HFFc6 (cell line): Measurements from ENCODE around the gene PIK3R5. TPM values are rescaled to one million over a fixed set of nuclear protein-coding genes. Genes with fewer than 3 reads are reported as not detected.

Source experiments
- DNase-seq: peaks from one replicate; pipeline ENCODE4 v3.0.0-alpha.2; 2018
- H3K27ac Mint-ChIP-seq: 2 replicates; pipeline ENCODE4 v1.8.0; 2020; ENCODE audit warnings: mild to moderate bottlenecking, mixed read lengths
- H3K27me3 Mint-ChIP-seq: 2 replicates; pipeline ENCODE4 v1.8.0; 2021; ENCODE audit warnings: mild to moderate bottlenecking, moderate library complexity, mixed read lengths; ENCODE audit not compliant: insufficient read depth
- H3K36me3 Mint-ChIP-seq: 2 replicates; pipeline ENCODE4 v1.8.0; 2021; ENCODE audit warnings: low read depth, mixed read lengths
- H3K4me1 Mint-ChIP-seq: 2 replicates; pipeline ENCODE4 v1.8.0; 2020; ENCODE audit warnings: low read depth, mixed read lengths
- H3K4me3 Mint-ChIP-seq: 2 replicates; pipeline ENCODE4 v1.8.0; 2020; ENCODE audit warnings: mild to moderate bottlenecking, moderate library complexity, mixed read lengths
- H3K9me3 Mint-ChIP-seq: 2 replicates; pipeline ENCODE4 v1.8.0; 2020; ENCODE audit warnings: mild to moderate bottlenecking, mixed read lengths
- CTCF ChIP-seq: fragments of 200-600 bp; sonication (generic); IDR thresholded peaks from 2 replicates; pipeline ENCODE4 v1.5.0; 2021; ENCODE audit warnings: antibody characterized with exemption, mild to moderate bottlenecking
- total RNA-seq, 6 experiments: library from RNA; stranded (reverse); fragmentation: NEBNext Ultra II Directional; extraction: Animal tissue kit (Norgen Biotek cat#: 25700); gene quantifications; 2 replicates in 1 of 6; 3 replicates in 5 of 6; pipeline ENCODE4 v1.2.3, GENCODE V29; 2021

The PIK3R5 gene
- total RNA-seq, 6 experiments from 2014 or later: not detected

GRCh38 chr17:9007052-9007714 lies 41.7 kb upstream of the PIK3R5 start:
- Mint-ChIP-seq H3K9me3 (peaks cover 4% of the 10 kb centered on the region), H3K4me1 (no peaks in the 10 kb centered on the region), H3K4me3 (no peak overlapping the region), H3K27me3 (peaks cover 8% of the 10 kb centered on the region; the same call in 1 of the 2 replicates), H3K27ac (no peak overlapping the region), H3K36me3 (0 out of 2 replicates have a peak, but pooled peaks cover 3% of the 10 kb centered on the region)
- TF ChIP-seq CTCF: no peak
- DNase-seq: no peak

- no peak for DNase-seq
- Mint-ChIP-seq H3K4me3 (no peak overlapping the region), H3K9me3 (peaks cover 4% of the 10 kb centered on the region), H3K27me3 (peaks cover 8% of the 10 kb centered on the region; the same call in 1 of the 2 replicates), H3K27ac (no peak overlapping the region), H3K4me1 (no peaks in the 10 kb centered on the region), H3K36me3 (0 out of 2 replicates have a peak, but pooled peaks cover 3% of the 10 kb centered on the region)
- no peak for TF ChIP-seq CTCF
Observed at GRCh38 chr17:9006175-9006767, 40.8 kb upstream of the PIK3R5 start.

- Mint-ChIP-seq H3K27ac (no peak overlapping the region), H3K9me3 (peaks cover 4% of the 10 kb centered on the region), H3K36me3 (0 out of 2 replicates have a peak, but pooled peaks cover 3% of the 10 kb centered on the region), H3K27me3 (peaks cover 8% of the 10 kb centered on the region; the same call in 1 of the 2 replicates), H3K4me1 (no peaks in the 10 kb centered on the region), H3K4me3 (no peak overlapping the region)
- DNase-seq: no peak
- no peak for TF ChIP-seq CTCF
Observed at GRCh38 chr17:9004961-9005285, 39.4 kb upstream of the PIK3R5 start.

GRCh38 chr17:9004132-9004960 lies 38.8 kb upstream of the PIK3R5 start:
- no peaks in the 10 kb centered on the region for H3K4me1 Mint-ChIP-seq
- peaks cover 8% of the 10 kb centered on the region; the same call in 1 of the 2 replicates for H3K27me3 Mint-ChIP-seq
- H3K9me3 Mint-ChIP-seq: peaks cover 4% of the 10 kb centered on the region
- no peak overlapping the region for H3K27ac Mint-ChIP-seq
- no peak overlapping the region for H3K4me3 Mint-ChIP-seq
- DNase-seq: no peak
- H3K36me3 Mint-ChIP-seq: 0 out of 2 replicates have a peak, but pooled peaks cover 3% of the 10 kb centered on the region
- TF ChIP-seq CTCF: no peak

- H3K27me3 Mint-ChIP-seq: peaks cover 8% of the 10 kb centered on the region; the same call in 1 of the 2 replicates
- TF ChIP-seq CTCF: no peak
- H3K9me3 Mint-ChIP-seq: peaks cover 4% of the 10 kb centered on the region; the same call in 1 of the 2 replicates
- H3K4me1 Mint-ChIP-seq: no peaks in the 10 kb centered on the region
- 0 out of 2 replicates have a peak, but pooled peaks cover 3% of the 10 kb centered on the region for H3K36me3 Mint-ChIP-seq
- no peak overlapping the region for H3K27ac Mint-ChIP-seq
- no peak for DNase-seq
- no peak overlapping the region for H3K4me3 Mint-ChIP-seq
Observed at GRCh38 chr17:9003355-9004131, 38.0 kb upstream of the PIK3R5 start.
